HG02678 (cell line): Measurements from ENCODE around the gene RASA4B.
"Not testable (repeated sequence)": the region's sequence is repeated elsewhere in the genome, so short reads cannot be mapped to it uniquely, and the experiment has no call there.

ENCODE experiments used
- ATAC-seq: cut with Tn5 transposase; IDR thresholded peaks from one replicate; pipeline ENCODE4 v1.9.1; 2021; ENCODE audit warnings: mild to moderate bottlenecking, moderate library complexity; ENCODE audit not compliant: unreplicated experiment

Gene RASA4B

DNA sequence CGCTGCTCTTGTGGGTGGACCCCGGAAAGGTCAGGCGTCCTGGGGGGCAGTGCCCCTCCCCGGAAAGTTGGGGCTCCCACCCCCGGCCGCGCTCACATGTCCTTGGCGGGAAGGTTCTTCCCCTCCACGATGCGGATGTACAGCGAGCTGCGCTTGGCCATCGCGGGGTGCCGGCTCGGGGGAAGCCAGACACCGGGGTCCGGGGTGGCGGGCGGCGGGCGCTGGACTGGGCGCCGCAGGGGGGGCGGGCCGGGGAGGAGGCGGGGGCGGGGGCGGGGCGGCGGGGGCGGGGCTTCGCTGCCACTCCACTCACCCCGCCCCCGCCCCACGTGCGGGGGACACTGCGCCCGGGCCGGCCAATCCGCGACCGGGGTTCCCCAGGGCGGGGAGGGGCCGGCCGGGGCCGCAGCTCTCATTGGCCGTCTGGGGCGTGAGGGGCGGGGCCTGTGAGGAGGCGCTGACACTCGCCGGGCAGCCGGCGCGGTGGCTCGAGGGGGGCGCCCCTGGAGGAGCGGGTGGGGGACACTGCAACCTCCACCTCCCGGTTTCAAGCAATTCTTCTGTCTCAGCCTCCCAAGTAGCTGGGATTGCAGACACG is at the start of gene RASA4B:
Gene RASA4B (minus strand): TSS at position 228 of the 598 bp plus-strand sequence. CDS start 67 bp downstream, at position 161.
- ATAC-seq, result peak; percentile 72

DNA sequence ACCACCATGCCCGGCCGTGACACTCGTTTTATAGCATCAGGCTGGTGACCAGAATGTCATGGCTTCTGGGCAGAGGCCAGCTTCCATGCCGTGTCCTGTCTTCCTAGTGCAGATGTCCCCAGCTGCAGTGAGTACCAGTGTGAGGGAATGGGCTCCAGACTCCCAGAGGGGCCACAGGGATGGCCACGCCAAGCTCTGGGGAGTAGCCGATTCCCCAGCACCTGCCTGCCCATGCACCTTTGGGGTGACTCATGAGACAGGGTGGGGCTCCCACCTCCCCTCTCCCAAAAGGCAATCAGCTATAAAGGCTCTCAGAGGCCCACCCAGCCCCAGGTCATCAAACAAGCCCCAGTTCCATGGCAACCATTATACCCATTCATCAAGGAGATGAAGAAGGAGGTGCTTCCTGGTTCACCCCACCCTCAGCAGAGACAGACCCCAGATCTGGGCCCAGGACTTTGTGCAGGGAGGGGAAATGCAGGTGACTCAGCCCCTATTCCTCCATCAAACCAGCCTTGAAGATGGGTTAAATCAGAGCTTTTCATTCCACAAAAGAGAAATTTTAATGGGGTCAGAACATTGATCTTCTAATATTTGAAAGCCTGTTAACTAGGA is 33.3 kb upstream of the RASA4B start, which contains the start of gene SPDYE2:
Gene SPDYE2 (plus strand): TSS at position 419 of the 615 bp plus-strand sequence. CDS start 2,030 bp downstream, outside the sequence.
- ATAC-seq, result not testable (repeated sequence)

DNA sequence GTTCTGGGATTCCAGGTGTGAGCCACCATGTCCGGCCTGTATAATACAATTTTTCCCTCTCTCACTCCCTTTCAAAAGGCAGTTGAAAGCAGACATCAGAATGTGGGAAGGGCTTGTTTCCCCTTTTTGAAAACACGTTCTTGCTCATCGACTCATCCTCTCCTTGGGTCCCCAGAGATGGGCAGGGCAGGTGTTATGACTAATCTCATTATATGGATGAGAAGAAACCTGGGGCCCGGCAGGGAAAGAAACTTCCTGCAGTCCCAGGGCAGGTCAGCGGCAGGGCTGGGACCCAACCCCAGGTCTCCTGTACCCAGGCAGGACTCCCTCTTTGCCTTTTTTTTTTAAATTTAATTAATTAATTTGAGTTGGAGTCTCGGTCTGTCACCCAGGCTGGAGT is 28.8 kb upstream of the RASA4B start:
- peak; percentile 84 for ATAC-seq

DNA sequence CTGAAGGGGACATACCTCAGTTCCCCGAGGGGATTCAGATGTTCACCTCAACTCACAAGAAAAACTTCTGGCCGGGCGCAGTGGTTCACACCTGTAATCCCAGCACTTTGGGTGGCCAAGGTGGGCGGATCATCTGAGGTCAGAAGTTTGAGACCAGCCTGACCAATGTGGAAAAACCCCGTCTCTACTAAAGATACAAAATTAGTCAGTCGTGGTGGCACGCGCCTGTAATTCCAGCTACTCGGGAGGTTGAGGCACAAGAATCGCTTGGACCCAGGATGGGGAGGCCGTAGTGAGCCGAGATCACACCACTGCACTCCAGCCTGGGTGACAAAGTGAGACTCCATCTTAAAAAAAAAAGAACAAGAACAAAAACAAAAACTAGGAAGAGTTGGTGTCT is 27.7 kb upstream of the RASA4B start:
- not testable (repeated sequence) for ATAC-seq

DNA sequence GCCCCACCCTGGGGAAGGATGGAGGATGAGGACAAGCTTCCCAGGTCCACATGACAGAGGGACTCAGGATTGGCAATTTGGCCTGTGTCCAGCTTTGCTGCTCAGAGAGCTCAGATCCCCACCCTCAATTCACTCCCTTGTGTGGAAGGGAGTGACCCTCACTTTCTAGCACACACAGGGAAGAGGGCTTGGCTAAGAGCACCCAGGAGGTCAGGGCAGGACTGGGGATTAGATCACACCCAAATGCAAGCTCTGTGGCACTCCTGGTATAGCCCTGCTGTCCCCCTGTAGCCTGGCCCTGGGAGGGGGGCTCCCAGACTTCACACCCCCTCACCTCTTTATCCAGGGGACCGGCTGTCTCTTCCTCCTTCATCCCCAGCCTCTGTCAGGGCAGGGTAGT is 26.8 kb upstream of the RASA4B start:
- ATAC-seq, result not testable (repeated sequence)

DNA sequence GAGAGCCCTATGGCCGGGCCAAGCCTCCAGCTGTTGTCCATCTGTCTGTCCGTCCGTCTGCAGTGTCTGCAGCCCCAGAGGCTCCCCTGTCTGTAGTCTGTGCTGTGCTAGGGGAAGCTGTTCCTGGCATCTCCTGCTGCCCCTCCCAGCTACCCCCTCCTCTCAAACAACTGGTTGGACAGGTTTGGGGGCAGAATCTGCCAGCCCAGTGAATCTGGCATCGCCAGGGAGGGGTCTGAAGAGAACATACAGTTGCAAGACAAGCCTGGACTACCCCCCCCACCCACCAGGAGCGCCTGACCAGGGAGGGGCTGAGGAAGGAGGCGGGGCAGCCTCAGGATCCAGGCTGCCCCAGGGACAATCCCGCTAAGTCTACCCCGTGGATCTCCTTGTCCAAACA is 26.0 kb upstream of the RASA4B start, which contains the start of gene UPK3BL2:
Gene UPK3BL2 (minus strand): TSS at position 101 of the 400 bp plus-strand sequence. CDS start 60 bp downstream, at position 41.
- not testable (repeated sequence) for ATAC-seq

DNA sequence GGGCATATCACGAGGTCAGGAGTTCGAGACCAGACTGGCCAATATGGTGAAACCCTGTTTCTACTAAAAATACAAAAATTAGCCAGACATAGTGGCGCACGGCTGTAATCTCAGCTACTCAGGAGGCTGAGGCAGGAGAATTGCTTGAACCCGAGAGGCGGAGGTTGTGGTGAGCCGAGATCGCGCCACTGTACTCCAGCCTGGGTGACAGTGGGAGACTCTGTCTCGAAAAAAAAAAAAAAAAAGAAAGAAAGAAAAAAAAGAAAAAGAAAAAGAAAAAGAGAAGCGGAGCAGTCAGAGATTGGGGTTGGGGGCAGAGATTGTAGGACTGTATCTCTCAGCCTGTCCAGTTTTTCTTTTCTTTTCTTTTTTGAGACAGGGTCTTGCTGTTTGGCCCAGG is 25.2 kb upstream of the RASA4B start:
- ATAC-seq, result not testable (repeated sequence)

DNA sequence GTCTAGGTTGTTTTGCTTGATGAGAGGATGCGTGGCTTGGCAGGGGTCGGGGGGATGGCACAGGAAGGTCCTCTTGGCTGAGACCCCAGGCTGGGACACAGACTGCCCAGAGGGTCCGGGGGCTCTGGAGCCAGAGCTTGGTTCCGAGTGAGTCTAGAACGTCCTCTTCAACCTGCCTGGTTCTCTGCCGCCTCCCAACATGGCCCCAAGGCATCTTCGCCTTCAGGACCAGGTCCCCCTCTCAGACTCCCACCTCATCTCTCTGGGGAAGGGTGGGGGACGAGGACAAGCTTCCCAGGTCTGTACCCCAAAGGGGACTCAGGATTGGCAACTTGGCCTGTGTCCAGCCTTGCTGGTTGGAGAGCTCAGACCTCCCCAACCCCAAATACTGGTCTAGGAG is 24.5 kb upstream of the RASA4B start:
- ATAC-seq, result not testable (repeated sequence)

DNA sequence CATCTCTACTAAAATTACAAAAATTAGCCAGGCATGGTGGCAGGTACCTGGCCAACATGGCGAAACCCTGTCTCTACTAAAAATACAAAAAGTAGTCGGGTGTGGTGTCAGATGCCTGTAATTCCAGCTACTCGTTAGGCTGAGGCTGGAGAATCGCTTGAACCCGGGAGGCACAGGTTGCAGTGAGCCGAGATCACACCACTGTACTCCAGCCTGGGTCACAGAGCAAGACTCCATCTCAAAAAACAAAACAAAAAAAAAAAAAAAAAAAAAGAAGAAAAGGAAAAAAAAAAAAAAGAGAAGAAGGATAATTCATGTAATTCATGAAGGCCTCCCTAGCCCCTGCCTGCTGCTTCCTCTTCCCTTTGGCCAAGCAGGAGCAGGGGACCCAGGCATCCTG is 23.0 kb upstream of the RASA4B start:
- ATAC-seq, result not testable (repeated sequence)

DNA sequence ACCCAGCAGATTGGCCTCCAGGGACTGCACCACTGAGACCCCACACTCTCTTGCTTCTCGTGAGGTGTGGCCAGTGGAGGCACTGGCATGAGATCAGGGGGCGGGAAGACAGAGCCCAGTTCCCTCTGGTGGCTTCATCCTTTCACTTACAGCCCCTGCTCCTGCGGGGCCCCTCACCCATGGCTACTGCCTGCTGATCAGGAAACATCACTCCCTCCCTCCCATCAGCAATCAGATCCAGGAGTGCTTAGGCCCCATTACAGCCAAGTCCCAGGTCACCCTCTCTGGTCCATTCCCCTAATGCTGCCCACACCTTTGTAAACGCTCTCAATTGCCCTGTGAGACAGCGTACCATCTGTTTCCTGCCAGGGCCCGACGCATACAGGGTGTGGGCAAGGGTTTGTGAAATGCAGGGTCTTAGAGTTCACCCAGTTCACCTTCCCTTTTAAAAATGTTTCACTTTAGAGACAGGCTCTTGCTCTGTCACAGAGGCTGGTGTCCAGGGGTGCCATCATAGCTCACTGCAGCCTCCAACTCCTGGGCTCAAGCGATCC is 17.6 kb upstream of the RASA4B start:
- ATAC-seq, result not testable (repeated sequence)

DNA sequence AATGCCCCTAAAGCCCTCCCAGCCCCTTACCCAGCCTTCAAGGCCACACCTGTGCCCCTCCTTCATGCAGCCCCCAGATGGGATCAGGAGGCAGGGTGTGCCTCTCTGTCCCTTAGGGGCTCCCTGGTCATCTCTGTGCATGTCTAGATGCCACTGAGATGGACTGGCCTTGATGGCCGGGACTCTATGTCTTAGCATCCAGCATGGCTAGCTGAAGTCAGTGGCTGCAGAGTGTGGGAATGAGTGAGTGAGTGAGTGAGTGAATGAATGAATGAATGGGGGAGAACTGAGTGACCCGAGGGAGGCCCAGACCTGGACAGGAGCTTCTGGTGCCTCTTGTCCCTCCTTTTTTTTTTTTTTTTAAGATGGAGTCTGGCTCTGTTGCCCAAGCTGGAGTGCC is 14.6 kb upstream of the RASA4B start:
- not testable (repeated sequence) for ATAC-seq

DNA sequence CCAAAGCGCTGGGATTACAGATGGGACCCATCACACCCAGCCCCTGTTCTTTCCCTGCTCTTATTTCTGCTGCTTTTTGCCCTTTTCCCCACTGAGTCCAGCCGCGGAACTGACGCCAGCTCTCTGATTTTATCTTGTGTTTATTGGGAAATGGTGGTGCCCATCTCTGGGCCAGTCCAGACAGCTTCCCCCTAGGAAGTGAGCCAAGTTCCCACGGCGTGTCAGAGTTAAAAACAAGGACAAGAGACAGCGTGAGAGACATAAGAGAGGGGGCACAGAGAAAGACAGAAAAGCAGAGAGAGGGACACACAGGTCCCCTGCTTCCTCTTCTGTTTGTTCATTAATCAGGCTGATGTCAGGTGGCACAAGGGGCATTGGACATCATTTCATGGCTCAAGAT is 14.0 kb upstream of the RASA4B start:
- not testable (repeated sequence) for ATAC-seq

DNA sequence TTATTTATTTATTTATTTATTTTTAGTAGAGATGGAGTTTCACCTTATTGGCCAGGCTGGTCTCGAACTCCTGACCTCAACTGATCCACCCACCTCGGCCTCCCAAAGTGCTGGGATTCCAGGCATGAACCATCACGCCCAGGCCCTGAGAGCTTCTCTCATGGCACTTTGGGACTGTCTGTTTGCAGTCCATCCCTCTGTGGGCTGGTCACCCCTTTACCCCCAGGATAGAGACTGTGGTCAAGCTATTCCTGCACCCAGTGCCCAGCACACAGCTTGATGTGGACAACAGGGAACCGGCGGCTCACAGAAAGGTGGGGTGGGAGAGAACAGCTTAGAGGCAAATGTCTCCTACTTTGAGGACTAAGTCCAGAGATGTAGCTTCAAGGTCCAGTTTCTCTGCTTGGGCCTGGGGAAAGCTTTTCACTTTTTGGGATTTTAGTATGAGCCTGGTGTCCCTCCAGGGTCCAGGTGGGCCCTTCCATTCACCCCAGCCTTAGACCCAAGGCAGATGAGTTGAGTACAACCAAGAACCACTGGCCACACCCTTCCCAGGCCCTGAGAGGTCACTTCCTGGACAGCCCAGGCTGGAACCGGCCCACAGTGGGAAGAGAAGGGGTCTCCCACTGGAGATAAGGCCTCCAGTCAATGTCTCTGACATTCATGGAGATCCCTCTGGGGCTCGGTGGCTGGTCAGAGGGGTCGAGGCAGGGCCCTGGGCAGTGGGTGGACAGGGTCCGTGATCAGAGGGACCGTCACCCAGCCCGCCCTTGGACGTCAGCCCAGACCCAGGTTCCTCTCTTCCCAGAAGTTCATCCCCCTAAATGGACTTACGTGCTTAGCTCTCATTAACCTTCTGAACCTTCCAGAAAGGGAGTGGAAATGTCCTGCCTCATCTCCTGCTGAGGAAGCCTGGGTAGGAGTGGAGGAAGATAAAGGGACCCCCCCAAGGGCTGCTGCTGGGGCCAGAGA is 10.5 kb upstream of the RASA4B start:
- ATAC-seq, result not testable (repeated sequence)

DNA sequence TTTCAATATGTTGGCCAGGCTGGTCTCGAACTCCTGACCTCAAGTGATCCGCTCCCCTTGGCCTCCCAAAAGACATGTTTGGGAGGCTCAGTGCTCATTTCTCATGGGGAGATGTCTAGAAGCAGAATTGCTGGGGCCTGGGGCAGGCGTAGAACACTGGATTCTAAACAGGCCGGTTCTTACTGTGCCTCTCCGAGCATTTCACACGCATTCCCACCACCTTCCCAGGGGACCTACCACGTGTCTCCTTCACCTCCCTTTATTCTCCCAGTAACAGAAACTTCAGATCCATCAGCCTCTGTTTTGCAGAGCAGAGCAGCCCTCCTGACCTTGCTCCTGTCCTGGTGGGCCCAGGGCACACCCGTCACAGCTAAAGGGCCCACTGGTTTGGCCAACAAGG is 9.6 kb upstream of the RASA4B start:
- ATAC-seq, result not testable (repeated sequence)

DNA sequence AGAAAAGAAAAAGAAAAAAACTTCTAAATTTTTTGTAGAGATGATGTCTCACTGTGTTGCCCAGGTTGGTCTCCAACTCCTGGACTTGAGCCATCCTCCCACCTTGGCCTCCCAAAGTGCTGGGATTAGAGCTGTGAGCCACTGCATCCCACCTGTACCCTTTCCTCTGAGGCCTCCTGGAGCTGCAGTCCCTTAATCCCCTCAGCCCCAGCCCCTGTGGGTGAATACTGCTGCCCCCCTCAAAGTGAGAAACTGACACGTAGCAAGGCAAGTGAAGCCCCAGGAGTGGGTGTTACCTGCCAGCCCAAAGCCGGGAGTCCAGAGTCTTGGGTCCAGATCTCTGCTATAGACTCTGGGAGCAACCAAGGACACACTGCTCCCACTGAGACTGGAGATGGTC is 7.2 kb upstream of the RASA4B start:
- not testable (repeated sequence) for ATAC-seq

DNA sequence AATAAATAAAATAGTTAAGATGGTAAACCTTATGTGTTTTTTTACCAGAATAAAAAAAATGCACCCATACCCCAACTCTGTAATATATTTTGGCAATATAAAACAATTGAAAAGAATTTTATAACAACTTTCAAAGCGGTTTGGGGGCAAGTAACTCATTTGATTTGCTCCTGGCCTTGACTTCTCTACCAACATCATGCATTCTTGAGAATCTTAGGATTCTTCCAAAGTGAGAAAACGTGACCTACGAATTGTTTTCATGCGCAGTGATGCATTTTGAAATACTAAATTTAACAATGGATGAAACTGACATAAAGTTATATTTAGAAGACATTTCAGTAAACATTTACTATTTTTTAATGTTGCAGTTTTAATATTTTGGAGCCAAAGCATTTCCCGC is 3.2 kb upstream of the RASA4B start:
- ATAC-seq, result not testable (repeated sequence)

DNA sequence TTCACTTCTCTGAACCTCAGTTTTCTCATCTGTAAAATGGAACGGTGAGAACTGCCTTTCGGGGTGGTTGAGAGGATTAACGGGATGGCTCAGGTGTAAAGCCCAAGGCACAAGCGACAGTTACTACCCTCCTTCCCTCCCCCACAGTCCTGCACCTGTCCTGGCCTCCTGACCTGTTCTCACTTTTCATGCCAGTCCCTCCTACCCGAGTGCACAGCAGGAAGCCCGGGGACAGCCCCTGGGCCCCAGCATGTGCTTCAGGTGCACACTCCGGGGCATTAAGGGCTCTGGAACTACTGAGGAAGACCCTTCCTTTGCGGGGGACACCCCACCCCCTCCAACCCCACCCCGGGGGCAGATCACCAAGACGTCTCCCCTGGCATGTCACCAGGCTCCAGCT is 626 bp downstream of the RASA4B start:
- not testable (repeated sequence) for ATAC-seq

DNA sequence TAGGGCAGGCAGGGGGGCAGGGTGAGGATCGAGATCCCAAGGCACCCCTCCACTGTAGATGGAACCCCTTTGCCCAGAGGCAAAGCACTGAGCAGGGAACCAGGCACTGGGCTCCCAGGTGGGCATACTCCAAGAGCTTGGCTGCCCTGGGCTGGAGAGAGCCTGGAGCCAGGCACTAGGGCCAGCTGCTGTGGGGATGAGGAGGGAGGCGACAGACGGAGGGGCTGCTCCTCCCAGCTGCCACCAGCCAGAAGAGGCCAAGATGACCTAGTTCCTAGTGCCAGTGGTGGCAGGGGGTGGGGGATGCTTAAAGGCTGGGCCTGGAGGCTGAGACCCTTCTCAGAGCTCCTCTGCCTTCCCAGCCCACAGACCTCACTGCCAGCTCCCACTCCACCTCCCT is 1.7 kb downstream of the RASA4B start:
- not testable (repeated sequence) for ATAC-seq

DNA sequence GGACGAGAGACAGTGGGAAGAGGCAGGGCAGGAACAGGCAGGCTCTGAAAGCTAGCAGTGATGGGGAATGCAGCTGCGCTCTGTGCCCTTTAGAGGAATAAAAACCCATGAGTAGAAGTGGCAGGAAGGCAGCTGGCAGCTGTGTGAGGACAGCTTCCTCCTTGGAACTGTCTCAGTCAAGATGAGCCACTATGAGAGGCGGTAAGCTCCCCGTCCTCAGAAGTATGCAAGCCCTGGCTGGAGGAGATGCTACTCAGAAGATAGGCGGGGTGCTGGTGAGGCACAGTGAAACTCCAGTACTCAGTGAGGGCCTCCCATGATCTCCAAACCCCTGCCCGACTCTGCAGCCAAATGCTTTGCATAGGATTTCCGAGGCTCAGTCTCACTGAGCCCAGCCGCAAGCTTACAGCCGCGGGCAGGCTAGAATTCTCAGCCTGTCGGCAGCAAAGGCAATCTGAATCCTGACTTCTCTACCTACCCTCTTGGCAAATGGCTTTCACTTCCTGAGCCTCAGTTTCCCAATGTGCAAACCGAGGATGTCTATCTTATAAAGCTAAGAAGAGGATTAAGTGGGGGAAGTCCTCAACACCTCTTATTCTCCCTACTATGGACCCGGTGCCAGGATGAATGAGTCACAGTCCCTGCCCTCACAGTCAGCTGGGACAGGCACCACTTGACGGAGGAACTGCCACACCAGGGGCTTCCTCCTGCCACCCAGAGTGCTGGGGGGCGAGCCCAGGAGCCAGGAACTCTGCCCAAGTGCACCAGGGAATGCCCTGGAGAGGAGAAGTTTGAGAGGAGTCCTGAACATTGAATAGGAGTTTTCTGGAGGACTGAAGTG is 2.5 kb downstream of the RASA4B start:
- peak; percentile 76 for ATAC-seq

DNA sequence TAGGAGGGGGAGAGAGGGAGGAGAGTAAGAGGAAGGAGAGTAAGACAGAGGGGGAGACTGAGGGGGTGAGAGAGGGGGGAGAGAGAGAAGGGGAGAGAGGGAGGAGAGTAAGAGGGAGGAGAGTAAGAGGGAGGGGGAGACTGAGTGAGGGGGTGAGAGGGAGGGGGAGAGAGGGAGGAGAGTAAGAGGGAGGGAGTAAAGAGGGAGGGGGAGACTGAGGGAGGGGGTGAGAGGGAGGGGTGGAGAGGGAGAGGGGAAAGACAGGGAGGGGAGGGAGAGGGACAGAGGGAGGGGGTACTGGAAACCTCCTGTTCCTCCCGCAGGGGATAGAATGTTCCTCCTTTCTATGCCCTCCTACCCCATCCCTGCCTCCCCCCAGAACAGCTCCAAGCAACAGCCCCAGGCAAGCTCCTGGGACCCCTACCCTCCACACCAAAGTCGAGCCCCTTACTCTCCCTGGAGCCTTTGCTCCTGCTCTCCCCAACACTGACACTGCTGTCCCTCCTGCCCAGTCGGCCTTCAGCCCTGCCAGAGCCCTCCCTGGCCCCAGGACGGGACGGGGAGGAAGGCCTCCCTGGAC is 4.8 kb downstream of the RASA4B start:
- ATAC-seq, result not testable (repeated sequence)
